Measurements from ENCODE around the gene OR2B2.

Gene OR2B2

GRCh38 chr6:27863962-27864905 is 48.0 kb downstream of the OR2B2 start:
- DNase-seq (ENCODE audit: low read depth), result peak; percentile 48

GRCh38 chr6:27862396-27863066 is 49.7 kb downstream of the OR2B2 start:
- TF ChIP-seq CTCF (conservative IDR thresholded peaks at IDR 0.05; ENCODE audit: control insufficient read depth, insufficient read depth, low read depth, low read length), result no peak
- no peak for DNase-seq (ENCODE audit: low read depth)
- no peak overlapping the region for H3K4me3 ChIP-seq (ENCODE audit: control insufficient read depth, low read depth, low read length)

More at GRCh38 chr6:27863962-27864905, 48.0 kb downstream of the OR2B2 start:
- peak overlapping the region; percentile 80 for H3K4me3 ChIP-seq (ENCODE audit: control insufficient read depth, low read depth, low read length)
- no peak for TF ChIP-seq CTCF (conservative IDR thresholded peaks at IDR 0.05; ENCODE audit: control insufficient read depth, insufficient read depth, low read depth, low read length)

DNA sequence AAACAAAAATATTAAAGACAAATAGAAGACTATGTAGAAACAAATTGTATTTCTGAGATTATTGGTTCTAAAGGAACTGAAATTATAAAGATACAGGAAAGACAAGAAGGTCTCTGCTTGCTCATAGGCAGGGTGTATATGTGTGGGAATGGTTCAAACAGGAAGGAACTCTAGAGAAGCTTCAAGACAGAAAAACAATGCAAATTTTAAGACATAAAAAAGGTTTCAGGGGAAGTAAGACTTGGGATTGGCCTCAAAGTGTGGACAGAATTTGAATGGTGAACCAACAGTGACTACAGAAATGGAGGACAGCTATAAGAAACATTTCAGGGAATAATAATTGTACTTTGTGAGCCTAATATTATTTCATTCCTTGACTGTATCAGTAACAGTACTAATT is 50.3 kb downstream of the OR2B2 start:
- no peak overlapping the region for H3K4me3 ChIP-seq (ENCODE audit: control insufficient read depth, low read depth, low read length)
- no peak for TF ChIP-seq CTCF (conservative IDR thresholded peaks at IDR 0.05; ENCODE audit: control insufficient read depth, insufficient read depth, low read depth, low read length)
- DNase-seq (ENCODE audit: low read depth), result no peak

GRCh38 chr6:27861276-27861840 is 50.8 kb downstream of the OR2B2 start:
- no peak for TF ChIP-seq CTCF (conservative IDR thresholded peaks at IDR 0.05; ENCODE audit: control insufficient read depth, insufficient read depth, low read depth, low read length)
- no peak overlapping the region for H3K4me3 ChIP-seq (ENCODE audit: control insufficient read depth, low read depth, low read length)

More at GRCh38 chr6:27861276-27861840, 50.8 kb downstream of the OR2B2 start:
- DNase-seq (ENCODE audit: low read depth), result no peak

All from fibroblast of mammary gland (primary cell).